Left kidney (tissue), 8 donors: ENCODE measurements around the gene EFCAB8. TPM values are rescaled to one million over a fixed set of nuclear protein-coding genes. Genes with fewer than 3 reads are reported as not detected.

Experiments
- DNase-seq: peaks from one replicate; pipeline ENCODE4 v3.0.0-alpha.2; 2013
- long read RNA-seq, 8 donors: transcript quantifications; one replicate each; lab custom pipeline, GENCODE V29; 2026
- polyA plus RNA-seq: library from polyadenylated mRNA; unstranded; fragments of 120-200 nt; gene quantifications from one replicate; pipeline ENCODE4 v1.2.1, GENCODE V29; 2013; ENCODE audit not compliant: insufficient read length

Gene EFCAB8, protein sequence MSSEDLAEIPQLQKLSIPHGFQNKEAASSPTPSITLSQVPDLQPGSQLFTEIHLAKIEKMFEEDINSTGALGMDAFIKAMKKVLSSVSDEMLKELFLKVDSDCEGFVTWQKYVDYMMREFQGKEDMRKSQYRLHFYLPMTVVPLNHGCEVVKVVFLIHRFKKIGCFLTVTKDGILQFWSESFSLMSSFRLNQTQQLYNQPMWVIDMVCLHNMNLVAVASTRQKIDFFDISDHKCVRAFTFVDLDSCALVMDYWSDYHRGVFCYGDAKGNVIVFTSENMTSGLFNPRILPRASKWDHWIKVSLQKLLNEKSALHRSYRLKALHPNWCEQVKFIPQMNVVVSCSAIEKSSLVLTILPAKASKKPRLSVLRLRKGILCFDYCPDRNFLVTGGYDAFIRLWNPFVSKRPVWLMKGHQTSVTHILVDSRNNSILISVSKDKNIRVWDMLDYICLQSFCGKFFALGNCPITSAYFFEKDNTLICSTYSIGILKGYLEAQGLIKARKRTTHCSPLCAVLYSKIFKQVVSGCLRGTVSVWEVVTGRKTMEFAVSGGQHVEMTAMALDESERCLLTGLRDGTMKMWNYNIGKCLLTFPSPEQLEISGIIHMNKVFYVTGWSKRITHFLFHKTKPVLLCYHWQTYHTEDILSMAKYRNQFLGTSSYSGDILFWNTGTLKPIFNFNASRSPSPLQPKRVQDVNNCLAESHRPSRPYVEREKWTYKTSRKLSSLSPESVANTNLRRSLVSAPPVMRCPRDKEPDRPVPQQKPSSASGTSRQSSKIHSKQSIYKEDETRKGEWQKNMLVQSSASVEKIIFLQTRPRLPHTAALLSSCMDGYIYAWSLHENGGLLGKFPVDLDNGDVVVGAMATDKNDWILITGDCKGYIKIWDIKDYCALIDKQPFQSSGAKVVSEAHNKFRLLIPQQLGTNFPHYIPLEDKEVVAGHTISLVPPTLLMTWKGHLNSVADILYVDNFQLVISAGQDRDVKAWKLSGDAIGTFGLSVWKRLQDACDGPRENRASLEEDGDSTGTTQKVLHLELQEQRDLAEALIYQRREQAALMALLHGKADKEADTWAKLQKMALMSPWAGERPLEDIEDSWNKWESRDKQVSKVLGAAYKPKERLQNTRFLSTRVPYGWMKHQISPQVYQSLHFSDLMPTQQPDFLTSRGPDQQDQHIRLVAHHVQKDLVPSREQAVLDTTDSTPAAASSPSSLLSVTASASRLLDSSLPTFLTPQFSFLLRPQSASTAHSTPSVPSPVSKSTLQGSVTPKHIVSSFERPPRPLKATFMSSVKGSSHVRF
- 0.55 TPM for polyA plus RNA-seq
- long read RNA-seq, donor 1: 0 reads
- long read RNA-seq, donor 2: 0 reads
- long read RNA-seq, donor 3: 0 reads
- long read RNA-seq, donor 4: 0 reads
- long read RNA-seq, donor 5: 0 reads
- long read RNA-seq, donor 6: 0 reads
- long read RNA-seq, donor 7: 0 reads
- long read RNA-seq, donor 8: 0 reads

DNA sequence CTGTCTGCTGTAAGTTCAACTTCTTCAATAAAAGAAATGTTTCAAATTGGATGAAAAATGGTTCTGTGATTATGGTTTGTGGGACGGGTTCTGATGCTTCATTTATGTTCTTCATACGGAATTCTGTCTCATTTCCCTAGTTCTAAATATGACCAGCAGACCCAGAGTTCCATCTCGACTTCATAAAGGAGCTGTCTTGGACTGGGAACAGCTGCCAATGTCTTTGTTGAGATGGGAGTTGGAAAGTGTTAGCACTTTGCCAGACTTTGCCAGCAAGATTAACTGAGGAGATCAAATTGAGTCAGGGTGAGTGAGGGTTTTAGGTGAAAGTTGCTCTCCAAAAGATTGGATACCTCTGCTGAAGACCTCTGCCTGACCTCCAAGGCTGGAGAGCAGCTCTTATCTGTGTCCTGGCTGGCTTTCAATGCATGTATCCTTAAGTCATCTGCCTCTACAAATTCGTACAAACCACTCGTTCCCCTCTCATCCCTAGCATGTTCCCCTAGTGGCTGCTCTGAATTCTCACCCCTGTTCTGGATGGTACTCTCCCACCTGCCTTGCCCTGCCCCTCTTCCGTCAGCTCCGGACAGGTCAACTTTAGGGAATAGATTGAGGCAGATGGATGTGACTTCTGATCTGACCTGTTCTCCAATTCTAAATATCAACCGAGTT, at the start of gene EFCAB8:
EFCAB8 (plus strand) TSS at position 223 of the 672 bp plus-strand sequence. CDS start 4,870 bp downstream, outside the sequence.
- DNase-seq: no peak

DNA sequence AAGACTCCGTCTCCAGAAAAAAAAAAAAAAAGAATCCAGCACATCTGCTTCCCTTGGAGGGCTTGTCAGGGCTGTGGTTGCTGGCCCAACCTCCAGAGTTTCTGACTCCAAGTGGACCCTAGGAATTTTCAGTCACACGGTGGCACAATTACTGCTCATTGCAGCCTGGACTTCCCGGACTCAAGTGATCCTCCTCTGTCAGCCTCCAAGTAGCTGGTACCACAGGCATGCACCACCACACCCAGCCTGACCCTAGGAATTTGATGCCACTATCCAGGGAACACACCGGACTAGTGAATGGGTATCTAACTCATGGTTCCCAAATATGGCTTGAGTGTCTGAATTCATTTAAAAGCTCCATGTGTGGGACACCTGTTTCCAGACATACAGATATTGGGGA, 48.8 kb upstream of the EFCAB8 start:
- DNase-seq: no peak

DNA sequence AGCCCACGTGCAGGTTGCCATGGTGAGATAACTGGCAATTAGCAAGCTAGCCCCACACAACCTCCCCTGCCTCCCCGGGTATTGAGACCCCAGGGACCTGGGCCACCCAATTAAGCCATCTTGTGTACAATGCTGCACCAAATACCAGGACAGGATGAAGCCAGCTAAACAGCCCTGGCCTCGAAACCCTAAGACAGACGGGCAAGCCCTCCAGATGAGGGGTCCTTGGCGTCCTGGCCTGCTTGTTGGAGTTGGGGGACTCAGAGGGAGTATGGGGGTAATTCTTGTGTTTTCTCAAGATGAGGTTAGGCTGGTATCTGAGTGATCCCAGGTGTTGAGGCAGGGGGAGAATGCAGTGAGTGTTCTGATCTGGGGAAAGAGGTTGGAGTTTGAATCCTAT, 47.8 kb upstream of the EFCAB8 start:
- no peak for DNase-seq

DNA sequence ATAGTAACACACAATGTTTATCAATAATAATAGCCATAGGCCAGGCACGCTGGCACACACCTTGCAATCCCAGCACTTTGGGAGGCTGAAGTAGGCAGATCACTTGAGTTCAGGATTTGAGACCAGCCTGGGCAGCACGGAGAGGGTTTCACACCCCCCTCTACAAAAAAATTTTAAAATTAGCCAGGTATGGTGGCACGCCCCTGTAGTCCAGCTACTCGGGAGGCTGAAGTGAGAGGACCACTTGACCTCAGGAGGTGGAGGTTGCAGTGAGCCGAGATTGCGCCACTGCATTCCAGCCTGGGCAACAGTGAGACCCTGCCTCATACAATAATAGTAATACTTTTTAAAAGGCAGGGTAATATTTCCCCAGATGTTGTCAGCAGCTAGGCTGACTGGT, 46.8 kb upstream of the EFCAB8 start:
- DNase-seq: no peak

DNA sequence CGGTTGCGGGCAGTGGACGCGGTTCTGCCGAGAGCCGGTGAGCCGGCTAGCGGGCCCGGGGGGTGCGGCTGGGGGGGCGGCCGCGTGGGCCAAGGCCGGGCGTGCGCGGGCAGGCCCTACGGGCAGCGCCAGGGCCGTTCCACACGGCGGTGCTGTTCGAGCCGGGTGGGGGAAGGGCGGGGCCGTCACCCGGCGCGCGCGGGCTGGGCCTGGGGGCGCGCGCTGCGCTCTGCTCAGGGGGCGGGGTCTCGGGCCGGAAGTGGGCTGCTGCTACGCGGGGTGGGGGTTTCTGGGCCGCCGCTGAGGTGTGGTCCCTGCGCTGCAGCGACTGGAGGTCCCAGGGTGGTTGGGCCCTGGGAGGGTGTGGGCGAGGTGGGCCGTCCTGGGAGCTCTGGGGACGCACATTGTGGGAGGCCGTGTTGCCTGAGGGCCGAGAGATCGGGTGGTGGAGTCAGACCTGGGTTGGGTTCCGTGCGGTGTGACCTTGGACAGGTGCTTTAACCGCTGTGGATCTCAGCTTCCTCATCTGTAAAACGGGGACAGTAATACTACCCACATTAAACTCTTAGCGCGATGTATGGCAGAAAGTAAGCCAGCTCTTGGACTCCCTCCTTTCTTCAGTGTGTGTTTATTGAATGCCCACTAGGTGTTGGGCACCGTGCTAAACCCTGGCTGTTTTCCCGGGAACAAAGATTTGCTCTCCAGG, 38.6 kb upstream of the EFCAB8 start:
- DNase-seq: peak; percentile 67

DNA sequence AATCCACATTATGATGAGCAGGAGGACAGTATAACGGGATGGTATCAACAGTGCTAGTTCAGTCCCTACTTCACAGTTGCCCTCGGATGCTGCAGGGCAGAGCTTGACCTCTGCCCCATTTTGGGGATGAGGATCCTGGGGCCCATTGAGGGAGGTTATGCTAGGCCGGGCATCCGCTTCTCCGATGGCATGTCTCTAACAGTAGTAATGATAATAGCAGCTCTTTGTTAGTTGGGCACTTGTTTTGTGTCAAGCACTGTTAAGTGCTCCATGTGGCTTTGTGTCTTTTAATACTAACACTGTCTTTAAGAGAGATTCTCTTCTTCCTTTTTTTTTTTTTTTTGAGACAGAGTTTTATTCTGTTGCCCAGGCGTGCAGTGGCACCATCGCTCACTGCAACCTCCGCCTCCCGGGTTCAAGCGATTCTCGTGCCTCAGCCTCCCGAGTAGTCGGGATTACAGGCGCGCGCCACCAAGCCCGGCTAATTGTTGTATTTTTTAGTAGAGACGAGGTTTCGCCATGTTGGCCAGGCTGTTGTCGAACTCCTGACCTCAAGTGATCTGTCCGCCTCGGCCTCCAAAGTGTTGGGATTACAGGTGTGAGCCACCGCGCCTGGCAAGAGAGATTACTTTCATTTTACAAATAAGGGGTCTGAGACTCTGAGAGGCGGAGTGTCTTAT, 37.9 kb upstream of the EFCAB8 start:
- no peak for DNase-seq

DNA sequence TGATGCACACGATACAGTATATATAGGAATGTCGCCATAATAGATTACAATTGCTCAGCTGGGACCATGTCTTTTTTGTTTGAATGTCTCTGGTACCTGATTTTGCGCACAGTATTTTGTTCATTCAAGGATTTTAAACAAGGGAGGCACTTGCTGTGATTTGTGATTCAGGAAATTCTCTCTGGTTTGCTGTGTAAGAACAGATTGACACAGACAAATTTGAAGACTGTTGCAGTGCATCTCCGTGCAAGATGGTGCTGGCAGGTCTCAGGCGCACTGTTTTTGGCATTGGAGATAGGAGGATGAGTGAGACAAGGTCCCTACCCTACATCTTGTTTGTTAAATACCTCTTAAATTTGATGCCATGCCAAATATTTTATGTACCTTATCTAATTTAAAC, 36.5 kb upstream of the EFCAB8 start:
- no peak for DNase-seq

DNA sequence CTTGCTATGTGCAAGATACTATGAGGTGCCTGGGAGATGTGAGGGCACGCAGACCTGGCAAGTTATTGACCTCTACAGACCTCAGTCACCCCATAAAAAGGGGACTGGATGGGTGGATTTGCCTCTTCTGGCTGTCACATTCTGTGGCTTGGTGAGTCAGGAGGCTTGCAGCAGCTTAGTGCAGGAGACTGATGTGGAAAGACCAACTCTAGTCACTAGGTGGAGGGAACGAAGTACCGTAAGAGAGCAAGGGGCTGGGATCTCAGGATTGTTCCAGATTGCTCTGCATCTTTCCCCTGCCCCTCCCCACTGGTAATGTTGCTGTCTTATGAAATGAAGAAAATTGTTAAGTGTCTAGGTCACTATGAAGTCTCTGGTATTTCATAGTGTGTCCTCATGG, 35.6 kb upstream of the EFCAB8 start:
- DNase-seq: no peak

DNA sequence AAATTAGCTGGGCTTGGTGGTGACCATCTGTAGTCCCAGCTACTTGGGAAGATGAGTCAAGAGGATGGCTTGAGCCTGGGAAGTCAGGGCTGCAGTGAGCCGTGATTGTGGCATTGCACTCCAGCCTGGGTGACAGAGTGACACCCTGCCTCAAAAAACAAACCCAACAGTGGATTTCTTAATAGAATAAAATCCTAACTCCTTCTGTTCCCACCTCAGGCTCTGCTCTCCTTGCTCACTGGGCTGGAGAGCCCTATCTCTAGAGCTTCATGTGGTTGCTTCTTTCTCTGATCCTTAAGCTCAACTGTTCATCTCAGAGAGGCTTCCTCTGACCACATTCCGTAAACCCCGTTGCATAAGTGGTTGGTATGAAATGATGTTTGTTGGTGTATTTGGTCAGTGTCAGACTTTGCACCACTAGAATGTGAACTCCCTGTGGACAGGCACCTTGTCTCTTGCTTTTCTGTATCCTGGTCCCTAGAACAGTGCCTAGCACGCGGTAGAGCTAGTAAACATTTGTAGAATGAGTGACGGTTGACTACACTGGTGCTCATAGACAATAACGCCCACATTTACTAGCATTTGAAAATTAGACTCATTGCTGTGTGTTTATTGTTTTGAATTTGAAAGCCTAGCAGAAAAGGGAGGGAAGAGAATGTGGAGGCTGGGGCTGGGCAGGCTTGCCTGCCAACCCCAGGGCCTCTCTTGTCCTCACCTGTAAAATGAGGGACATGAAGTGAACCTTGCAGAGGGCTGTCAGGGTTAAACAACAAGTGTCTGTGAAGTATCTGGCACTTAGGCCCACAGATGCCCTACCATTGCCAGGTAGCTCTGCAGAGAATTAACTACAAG, 34.8 kb upstream of the EFCAB8 start:
- no peak for DNase-seq

DNA sequence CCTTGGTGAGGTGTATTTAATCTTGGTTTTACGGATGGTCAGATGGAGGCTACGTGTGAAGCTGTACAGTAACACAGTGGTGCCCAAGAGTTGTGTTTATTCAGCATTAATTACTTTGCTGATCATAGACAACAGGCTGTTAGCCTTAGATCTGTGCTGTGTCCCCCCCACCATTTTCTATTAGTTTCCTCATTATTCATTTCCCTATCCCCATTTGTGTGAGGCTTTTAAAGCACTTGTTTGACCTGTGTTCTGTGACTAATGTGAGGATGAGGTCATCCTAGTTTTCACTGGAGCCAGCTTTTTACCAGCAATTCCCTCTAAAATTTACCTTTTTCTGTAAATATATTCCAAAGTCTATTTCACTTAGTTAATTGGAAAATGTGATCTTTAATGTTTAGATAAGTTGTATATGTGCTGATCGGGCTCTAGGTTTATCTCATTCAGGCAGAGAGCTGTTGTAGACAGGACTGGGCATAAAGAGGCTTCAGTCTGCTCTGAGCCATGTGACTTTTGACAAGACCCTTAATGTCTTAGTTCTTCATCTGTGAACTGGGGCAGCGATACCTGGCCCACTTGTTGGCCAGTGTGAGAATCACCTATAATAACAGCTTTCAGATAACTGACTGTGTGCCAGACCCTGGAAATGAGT, 30.6 kb upstream of the EFCAB8 start:
- DNase-seq: no peak

DNA sequence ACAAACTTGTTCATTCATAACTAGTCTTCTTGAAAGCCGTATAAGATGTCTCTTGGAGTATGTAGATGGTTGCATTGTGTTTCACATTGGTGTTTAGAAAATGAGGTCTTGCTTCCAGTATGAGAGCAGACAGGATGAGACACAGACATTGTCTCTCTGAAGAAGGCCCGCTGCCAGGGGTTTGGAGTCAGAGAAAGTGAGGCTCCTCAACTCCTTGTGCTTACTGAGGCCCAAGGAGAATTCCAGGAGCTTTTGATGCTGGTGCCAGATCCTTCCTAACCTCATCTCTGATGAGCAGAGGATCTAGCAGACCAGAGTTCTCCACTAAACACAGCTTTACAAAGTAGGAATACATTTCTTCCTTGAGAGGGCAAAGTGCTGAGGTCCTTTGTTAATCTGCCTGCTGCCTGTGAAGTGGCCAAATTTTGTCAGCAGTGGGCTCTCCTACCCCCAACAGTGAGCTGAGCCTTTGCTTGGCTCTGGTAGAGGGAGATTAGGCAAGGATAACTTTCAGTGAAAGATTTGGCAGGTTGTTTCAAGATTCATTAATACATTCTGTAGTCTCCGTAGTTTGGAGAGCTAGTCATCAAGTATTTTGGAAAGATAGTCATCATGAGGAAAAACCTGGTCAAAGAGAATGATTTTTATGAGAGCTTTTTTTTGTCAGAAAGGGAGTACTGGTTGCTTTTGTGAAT, 29.3 kb upstream of the EFCAB8 start:
- no peak for DNase-seq

DNA sequence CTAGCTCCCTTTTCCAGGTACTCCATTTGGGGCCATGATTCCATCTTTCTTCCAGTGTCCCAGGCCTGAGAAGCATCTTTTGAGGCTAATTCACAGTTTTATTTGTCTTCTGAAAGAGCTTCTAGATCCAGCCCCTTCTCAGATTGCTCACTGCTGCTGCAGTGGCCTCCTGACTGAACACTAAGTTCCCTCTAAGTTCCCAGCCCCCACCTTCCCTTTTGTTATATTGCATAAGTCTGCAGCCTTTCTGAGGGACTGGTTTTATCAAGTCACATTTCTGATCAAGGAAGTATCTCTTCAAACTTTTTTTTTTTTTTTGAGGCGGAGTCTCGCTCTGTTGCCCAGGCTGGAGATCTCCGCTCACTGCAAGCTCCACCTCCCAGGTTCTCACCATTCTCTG, 28.3 kb upstream of the EFCAB8 start:
- DNase-seq: no peak

DNA sequence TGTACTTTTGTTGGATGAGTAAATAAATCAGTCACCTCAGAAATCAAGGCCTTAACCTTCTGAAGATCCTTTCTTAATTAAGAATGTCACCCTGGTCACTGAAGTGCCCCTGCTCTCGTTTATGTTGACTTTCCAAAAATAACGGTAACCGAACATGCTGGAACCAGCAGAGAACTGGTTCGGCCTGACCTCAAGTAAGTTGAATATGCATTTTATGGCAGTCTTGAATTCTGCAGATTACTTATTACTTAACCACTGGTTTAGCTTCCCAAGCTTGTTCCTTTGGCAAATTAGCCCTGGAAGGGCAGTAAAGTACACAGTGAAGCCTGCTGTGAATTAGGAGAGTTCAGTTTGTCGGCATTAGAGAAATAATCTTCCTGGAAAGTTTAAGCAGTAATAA, 26.7 kb upstream of the EFCAB8 start:
- DNase-seq: no peak

DNA sequence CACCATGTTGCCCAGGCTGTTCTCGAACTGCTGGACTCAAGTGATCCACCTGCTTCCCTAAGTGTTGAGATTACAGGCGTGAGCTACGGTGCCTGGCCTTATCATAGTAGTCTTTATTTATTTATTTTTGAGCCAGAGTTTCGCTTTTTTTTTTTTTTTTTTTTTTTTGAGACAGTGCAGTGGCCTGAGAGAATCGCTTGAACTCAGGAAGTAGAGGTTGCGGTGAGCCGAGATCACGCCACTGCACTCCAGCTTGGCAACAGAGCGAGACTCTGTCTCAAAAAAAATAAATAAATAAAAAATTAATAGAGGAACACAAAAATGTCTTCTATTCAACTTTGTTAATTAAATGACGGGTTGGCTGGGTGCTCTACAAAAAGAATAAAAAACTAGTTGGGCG, 26.1 kb upstream of the EFCAB8 start:
- no peak for DNase-seq

DNA sequence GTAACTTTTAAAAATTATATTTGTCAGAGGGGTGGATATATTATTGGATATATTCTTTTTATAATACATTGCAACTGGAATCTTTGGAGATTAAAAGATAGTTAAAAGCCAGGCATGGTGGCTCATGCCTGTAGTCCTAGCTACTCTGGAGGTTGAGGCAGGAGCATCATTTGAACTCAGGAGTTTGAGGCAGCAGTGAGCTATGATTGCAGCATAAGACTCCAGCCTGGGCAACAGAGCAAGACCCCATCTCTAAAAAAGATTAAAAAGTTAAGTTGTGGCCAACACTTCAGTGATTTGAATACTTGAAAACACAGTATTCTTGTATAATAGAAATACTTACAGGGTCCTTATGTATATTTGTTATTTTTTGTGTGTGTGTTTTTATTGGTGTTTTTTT, 23.8 kb upstream of the EFCAB8 start:
- no peak for DNase-seq

DNA sequence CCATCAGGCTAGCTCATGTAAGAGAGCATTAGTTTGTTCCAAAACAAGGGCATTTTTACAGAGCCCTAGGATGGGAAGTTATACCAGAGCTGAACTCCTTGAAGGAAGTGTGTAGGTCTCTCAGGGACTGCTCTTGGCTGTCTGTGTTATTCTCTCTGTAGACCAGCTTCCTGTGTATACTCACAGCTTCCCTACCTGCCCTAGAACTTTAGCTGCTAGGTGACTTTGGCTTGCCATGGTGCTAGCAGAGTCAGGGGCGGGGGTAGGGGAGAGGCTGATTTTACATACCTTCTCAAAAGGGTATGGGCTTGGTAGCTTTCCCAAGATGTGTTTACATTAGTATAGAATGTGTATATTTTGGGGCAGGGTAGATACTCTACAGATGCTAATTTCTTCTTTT, 21.6 kb upstream of the EFCAB8 start:
- DNase-seq: no peak

DNA sequence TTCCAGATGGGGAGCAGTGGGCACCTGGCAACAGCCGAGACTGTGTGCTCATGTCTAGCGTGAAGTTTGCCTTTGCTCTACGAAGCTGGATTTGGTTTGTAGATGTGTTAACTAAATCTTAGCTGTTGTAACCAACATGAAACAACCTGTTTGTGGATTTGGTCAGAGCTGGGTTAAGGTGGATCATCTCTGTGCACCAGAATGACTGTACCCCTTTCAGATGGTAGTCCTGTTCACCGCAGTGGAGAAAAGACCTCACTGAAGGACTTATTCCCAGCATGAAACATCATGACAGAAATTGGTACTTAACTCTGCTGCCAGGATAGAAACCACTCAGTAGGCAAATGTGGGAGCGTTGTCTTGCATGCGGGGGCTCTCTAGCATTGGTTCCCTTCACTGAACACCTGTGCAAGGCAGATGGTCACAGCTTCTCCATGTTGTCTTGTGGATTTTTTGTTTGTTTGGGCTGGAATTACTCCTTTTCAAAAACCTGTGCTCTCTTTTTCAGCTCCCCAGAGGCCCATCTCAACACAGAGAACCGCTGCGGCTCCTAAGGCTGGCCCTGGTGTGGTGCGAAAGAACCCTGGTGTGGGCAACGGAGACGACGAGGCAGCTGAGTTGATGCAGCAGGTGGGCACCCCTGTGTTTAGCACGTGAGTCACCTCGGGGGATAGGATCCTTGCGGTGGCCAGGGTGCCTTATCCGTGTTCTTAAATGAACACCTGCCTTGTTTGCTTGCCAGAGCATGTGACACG, 19.3 kb upstream of the EFCAB8 start:
- no peak for DNase-seq

DNA sequence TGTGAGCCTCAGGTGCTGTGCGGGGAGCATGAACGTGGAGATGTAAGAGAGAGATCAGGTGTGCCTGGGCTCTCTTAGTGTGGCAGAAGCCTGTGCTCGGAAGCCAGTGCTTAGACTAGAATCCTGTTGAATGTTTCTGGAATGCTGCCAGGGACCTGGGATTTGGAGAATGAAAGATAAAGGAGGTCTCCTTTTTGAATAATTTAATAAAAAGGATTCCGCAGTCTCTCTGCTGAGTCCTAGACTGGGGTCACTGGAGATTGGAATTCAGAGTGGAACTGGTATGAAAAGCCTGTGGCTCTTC, 18.8 kb upstream of the EFCAB8 start:
- DNase-seq: no peak
